Neural cell (in vitro differentiated cells): ENCODE data around the gene DPPA3. TPM values are rescaled to one million over a fixed set of nuclear protein-coding genes. Genes with fewer than 3 reads are reported as not detected.

ENCODE experiments used
- H2AFZ ChIP-seq: fragments of 200-600, 300-800 bp; sonication (generic), shearing (Covaris generic); 2 replicates; pipeline ENCODE4 v1.6.0; 2014; ENCODE audit warnings: low read depth, mild to moderate bottlenecking, antibody characterized with exemption, low read length, moderate library complexity
- H3F3A ChIP-seq: fragments of 200-600 bp; shearing (Covaris generic); 2 replicates; pipeline ENCODE4 v1.6.1; 2016; ENCODE audit warnings: mild to moderate bottlenecking, moderate library complexity, mixed read lengths, antibody characterized with exemption, low read length; ENCODE audit not compliant: insufficient read depth, poor library complexity, severe bottlenecking
- H3K27ac ChIP-seq: fragments of 200-600, 300-800 bp; sonication (generic), shearing (Covaris generic); 2 replicates; pipeline ENCODE4 v1.5.1; 2014; ENCODE audit warnings: mild to moderate bottlenecking, low read length, moderate library complexity
- H3K27me3 ChIP-seq: fragments of 300-800, 200-600 bp; sonication (generic), shearing (Covaris generic); 2 replicates; pipeline ENCODE4 v1.6.0; 2014; ENCODE audit warnings: mild to moderate bottlenecking, low read depth, low read length, moderate library complexity; ENCODE audit not compliant: insufficient read depth
- H3K36me3 ChIP-seq: fragments of 300-800, 200-600 bp; sonication (generic), shearing (Covaris generic); 2 replicates; pipeline ENCODE4 v1.5.1; 2014; ENCODE audit warnings: mild to moderate bottlenecking, antibody characterized with exemption, low read length, moderate library complexity; ENCODE audit not compliant: insufficient read depth
- H3K4me2 ChIP-seq: fragments of 300-800, 200-600 bp; sonication (generic), shearing (Covaris generic); 2 replicates; pipeline ENCODE4 v1.6.0; 2014; ENCODE audit warnings: mild to moderate bottlenecking, low read length
- H3K4me3 ChIP-seq: fragments of 300-800, 200-600 bp; sonication (generic), shearing (Covaris generic); 2 replicates; pipeline ENCODE4 v1.5.1; 2014; ENCODE audit warnings: mild to moderate bottlenecking, low read length, moderate library complexity
- H3K79me2 ChIP-seq: fragments of 200-600 bp; shearing (Covaris generic); replicated peaks from 2 replicates; pipeline ENCODE4 v1.6.0; 2014; ENCODE audit warnings: mild to moderate bottlenecking, low read length, moderate library complexity; ENCODE audit not compliant: insufficient read depth
- H3K9ac ChIP-seq: fragments of 300-800, 200-600 bp; sonication (generic), shearing (Covaris generic); 2 replicates; pipeline ENCODE4 v1.6.1; 2016; ENCODE audit warnings: mild to moderate bottlenecking, low read length, mixed read lengths
- H3K9me2 ChIP-seq: fragments of 200-600 bp; shearing (Covaris generic); 2 replicates; pipeline ENCODE4 v1.6.1; 2016; ENCODE audit warnings: mild to moderate bottlenecking, low read length, mixed read lengths; ENCODE audit not compliant: insufficient read depth
- H3K9me3 ChIP-seq: fragments of 200-600, 300-800 bp; sonication (generic), shearing (Covaris generic); 2 replicates; pipeline ENCODE4 v1.6.1; 2016; ENCODE audit warnings: mild to moderate bottlenecking, mixed run types, low read length, moderate library complexity, mixed read lengths
- H4K20me1 ChIP-seq: fragments of 200-600 bp; shearing (Covaris generic); 2 replicates; pipeline ENCODE4 v1.6.1; 2016; ENCODE audit warnings: mild to moderate bottlenecking, mixed run types; ENCODE audit not compliant: insufficient read depth
- CTCF ChIP-seq: fragments of 450-650 bp; IDR thresholded peaks from 2 replicates; pipeline ENCODE4 v1.5.1; 2014; ENCODE audit warnings: antibody characterized with exemption, mild to moderate bottlenecking, moderate library complexity; ENCODE audit not compliant: poor library complexity, severe bottlenecking
- EP300 ChIP-seq: fragments of 450-650 bp; conservative IDR thresholded peaks from 2 replicates; pipeline ENCODE4 v1.6.1; 2014; ENCODE audit warnings: antibody characterized with exemption, mild to moderate bottlenecking, moderate library complexity; ENCODE audit not compliant: poor library complexity, severe bottlenecking
- EZH2 ChIP-seq: fragments of 200-600, 300-800 bp; shearing (Covaris generic), sonication (generic); IDR thresholded peaks from 2 replicates; pipeline ENCODE4 v1.6.1; 2014; ENCODE audit warnings: antibody characterized with exemption, low read length, borderline replicate concordance, mild to moderate bottlenecking; ENCODE audit not compliant: insufficient read depth, poor library complexity, severe bottlenecking
- MXI1 ChIP-seq: fragments of 450-650 bp; conservative IDR thresholded peaks from 2 replicates; pipeline ENCODE4 v1.6.1; 2014; ENCODE audit warnings: antibody characterized with exemption, mild to moderate bottlenecking; ENCODE audit not compliant: poor library complexity, severe bottlenecking
- POLR2AphosphoS5 ChIP-seq: IDR thresholded peaks from 2 replicates; pipeline ENCODE4 v1.6.1; 2012
- RAD21 ChIP-seq: fragments of 450-650 bp; conservative IDR thresholded peaks from 2 replicates; pipeline ENCODE4 v1.6.1; 2014; ENCODE audit warnings: antibody characterized with exemption, mild to moderate bottlenecking, moderate library complexity
- SMC3 ChIP-seq: fragments of 450-650 bp; conservative IDR thresholded peaks from 2 replicates; pipeline ENCODE4 v1.6.1; 2014; ENCODE audit warnings: antibody characterized with exemption, mild to moderate bottlenecking, moderate library complexity; ENCODE audit not compliant: poor library complexity
- TAF1 ChIP-seq: IDR thresholded peaks from 2 replicates; pipeline ENCODE4 v1.6.1; 2012; ENCODE audit warnings: low read depth
- polyA plus RNA-seq: library from polyadenylated mRNA; depleted of rRNA; stranded (reverse); fragments of >200 nt; gene quantifications from 2 replicates; pipeline ENCODE4 v1.2.3, GENCODE V29; 2014

The DPPA3 gene
- polyA plus RNA-seq, 1 donor from 2014 or later, result not detected

- Histone ChIP-seq H3K9me2 (no peaks in the 10 kb centered on the region), H3K79me2 (no peaks in the 10 kb centered on the region), H3K36me3 (no peaks in the 10 kb centered on the region)
Observed at GRCh38 chr12:7709969-7710675, 1.1 kb upstream of the DPPA3 start.

DNA sequence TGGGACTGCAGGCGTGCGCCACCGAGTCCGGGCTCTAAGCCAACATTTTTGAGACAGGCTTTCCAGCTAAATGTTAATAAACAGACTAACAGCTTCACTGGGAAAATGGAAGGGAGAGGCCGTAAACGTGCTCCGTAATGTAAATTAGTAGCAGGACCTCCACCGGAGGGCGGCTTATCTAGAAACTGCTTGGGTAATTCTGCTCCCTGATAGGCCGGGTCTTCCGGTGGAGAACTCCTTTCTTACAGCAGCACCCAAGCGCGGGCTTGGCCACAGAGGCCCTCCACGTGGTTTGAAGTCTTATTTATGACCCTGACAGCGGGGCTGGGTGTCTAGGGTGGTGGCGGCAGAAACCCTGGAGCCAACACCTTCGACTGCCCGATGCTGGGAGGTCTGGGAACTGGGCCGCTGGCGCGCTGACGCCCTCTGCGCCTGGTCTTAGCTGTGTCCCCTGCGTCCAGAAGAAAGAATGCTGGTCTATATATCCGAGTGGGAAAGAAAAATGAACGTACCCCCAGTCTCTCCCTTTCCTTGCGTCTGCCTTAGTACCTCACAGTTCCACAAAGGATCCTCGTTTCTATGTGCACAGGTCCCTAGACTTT is 1.7 kb downstream of the DPPA3 start:
- TF ChIP-seq EP300, result no peak
- no peak for TF ChIP-seq EZH2
- no peak for TF ChIP-seq POLR2AphosphoS5
- no peak for TF ChIP-seq MXI1
- TF ChIP-seq SMC3, result no peak
- TF ChIP-seq CTCF, result no peak
- H2AFZ ChIP-seq, result no peak overlapping the region

More at GRCh38 chr12:7709969-7710675, 1.1 kb upstream of the DPPA3 start:
- no peaks in the 10 kb centered on the region for H3F3A ChIP-seq
- H3K27me3 ChIP-seq, result no peaks in the 10 kb centered on the region
- no peak overlapping the region for H2AFZ ChIP-seq
- no peak overlapping the region for H3K9ac ChIP-seq
- no peak for TF ChIP-seq CTCF
- H3K4me3 ChIP-seq, result no peak overlapping the region
- H3K4me2 ChIP-seq, result no peak overlapping the region
- H3K9me3 ChIP-seq, result no peaks in the 10 kb centered on the region
- no peaks in the 10 kb centered on the region for H4K20me1 ChIP-seq
- no peak overlapping the region for H3K27ac ChIP-seq

GRCh38 chr12:7716381-7716780 is 5.1 kb downstream of the DPPA3 start:
- Histone ChIP-seq H3F3A (no peaks in the 10 kb centered on the region), H3K27me3 (no peaks in the 10 kb centered on the region), H4K20me1 (no peaks in the 10 kb centered on the region), H2AFZ (no peak overlapping the region), H3K36me3 (no peaks in the 10 kb centered on the region), H3K4me3 (no peak overlapping the region), H3K79me2 (no peaks in the 10 kb centered on the region), H3K9me3 (no peaks in the 10 kb centered on the region), H3K9me2 (no peaks in the 10 kb centered on the region), H3K4me2 (no peak overlapping the region), H3K9ac (no peak overlapping the region), H3K27ac (no peak overlapping the region)
- TF ChIP-seq EZH2, result no peak
- no peak for TF ChIP-seq SMC3
- TF ChIP-seq POLR2AphosphoS5, result no peak
- TF ChIP-seq EP300, result no peak
- TF ChIP-seq CTCF, result peak; percentile 40
- TF ChIP-seq TAF1, result no peak
- TF ChIP-seq RAD21, result peak; percentile 41
- no peak for TF ChIP-seq MXI1

More for the DNA sequence above, 1.7 kb downstream of the DPPA3 start:
- no peaks in the 10 kb centered on the region for H3K9me2 ChIP-seq
- no peak overlapping the region for H3K9ac ChIP-seq
- no peak overlapping the region for H3K4me3 ChIP-seq
- H3K27me3 ChIP-seq, result no peaks in the 10 kb centered on the region
- H3K27ac ChIP-seq, result no peak overlapping the region
- H3F3A ChIP-seq, result no peaks in the 10 kb centered on the region
- H3K36me3 ChIP-seq, result no peaks in the 10 kb centered on the region
- no peaks in the 10 kb centered on the region for H4K20me1 ChIP-seq
- no peaks in the 10 kb centered on the region for H3K9me3 ChIP-seq
- no peak overlapping the region for H3K4me2 ChIP-seq
- H3K79me2 ChIP-seq, result no peaks in the 10 kb centered on the region
